ENCODE data around the gene ABCB7.

ABCB7 gene

DNA sequence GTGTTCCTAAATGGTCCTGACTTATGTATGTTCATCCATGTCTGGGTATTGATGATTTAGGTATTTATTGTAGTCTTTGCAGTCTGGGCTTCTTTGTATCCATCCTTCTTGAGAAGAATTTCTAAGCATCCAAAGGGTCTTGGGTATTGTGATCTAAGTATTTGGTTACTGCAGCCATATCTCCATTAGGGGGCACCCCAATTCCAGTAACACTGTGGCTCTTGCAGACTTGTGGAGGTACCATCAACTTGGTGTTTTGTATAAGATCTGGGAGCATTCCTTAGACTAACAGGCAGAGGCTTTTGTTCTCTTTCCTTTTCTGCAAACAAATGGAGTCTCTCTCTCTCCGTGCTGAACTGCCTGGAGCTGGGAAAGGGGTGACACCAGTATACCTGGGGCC is 117.2 kb downstream of the ABCB7 start:
- Mint-ChIP-seq H3K27me3 (ENCODE audit: low read depth, poor library complexity) (no peaks in the 10 kb centered on the region), H3K9me3 (peaks cover 100% of the 10 kb centered on the region), H3K4me3 (no peak overlapping the region), H3K27ac (no peak overlapping the region), H3K36me3 (ENCODE audit: low read depth) (peaks cover 20% of the 10 kb centered on the region), H3K4me1 (no peaks in the 10 kb centered on the region)
- no peak for TF ChIP-seq CTCF (IDR thresholded peaks at IDR 0.05)
- DNase-seq, result no peak

Measured in nephron progenitor cell (in vitro differentiated cells).